Breast epithelium (tissue), 4 donors: ENCODE data around the gene DCHS2. TPM values are rescaled to one million over a fixed set of nuclear protein-coding genes. Genes with fewer than 3 reads are reported as not detected.
A peak's percentile ranks its signal among the peaks of the same experiment; 100 is the strongest.

Source experiments
- DNase-seq, 2 donors: peaks; one replicate each; pipeline ENCODE4 v3.0.0-alpha.2; 2019; ENCODE audit warnings: low spot score in 2 of 2
- H3K27ac ChIP-seq, 2 donors: fragments of 200-600 bp; sonication (generic) in 1 of 2; one replicate each; pipeline ENCODE4 v1.5.1; 2016 to 2019; ENCODE audit warnings: mild to moderate bottlenecking in 1 of 2
- H3K27me3 ChIP-seq, 2 donors: fragments of 200-600 bp; sonication (generic) in 1 of 2; one replicate each; pipeline versions ENCODE4 v1.5.1 to v1.6.0; 2017 to 2019; ENCODE audit warnings: control low read depth in 1 of 2, mild to moderate bottlenecking in 1 of 2
- H3K36me3 ChIP-seq: fragments of 200-600 bp; one replicate; pipeline ENCODE4 v1.5.1; 2019
- H3K4me1 ChIP-seq, 2 donors: fragments of 200-600 bp; sonication (generic); one replicate each; pipeline ENCODE4 v1.5.1; 2016 to 2019; ENCODE audit warnings: control low read depth in 1 of 2
- H3K4me3 ChIP-seq, 3 donors: fragments of 200-600 bp; sonication (generic); 1 replicate in 2 of 3; 2 replicates in 1 of 3; pipeline ENCODE4 v1.5.1; 2016 to 2019; ENCODE audit warnings: mild to moderate bottlenecking in 3 of 3, moderate library complexity in 2 of 3
- H3K9me3 ChIP-seq, 2 donors: fragments of 200-600 bp; sonication (generic) in 1 of 2; one replicate each; pipeline ENCODE4 v1.5.1; 2016 to 2019; ENCODE audit warnings: control low read depth in 1 of 2
- CTCF ChIP-seq, 3 donors: fragments of 450-650 bp; IDR thresholded peaks; one replicate each; pipeline ENCODE4 v1.5.1; 2016 to 2017; ENCODE audit warnings: antibody characterized with exemption in 3 of 3, mild to moderate bottlenecking in 3 of 3, moderate library complexity in 3 of 3
- POLR2A ChIP-seq: fragments of 450-650 bp; IDR thresholded peaks from one replicate; pipeline ENCODE4 v1.6.1; 2016; ENCODE audit warnings: antibody characterized with exemption, mild to moderate bottlenecking, moderate library complexity
- POLR2AphosphoS5 ChIP-seq, 3 donors: sonication (generic); formaldehyde crosslinking; IDR thresholded peaks; one replicate each; pipeline ENCODE4 v1.6.1; 2017; ENCODE audit warnings: antibody characterized with exemption in 3 of 3
- intact Hi-C: fragments of 100-400 bp; cut with DNase I; formaldehyde crosslinking; loops from one replicate; pipeline ENCODE4 v1.15.1; 2023; ENCODE audit warnings: low total_unique reads
- total RNA-seq, 3 donors: library from RNA; depleted of rRNA; stranded (reverse); fragments of >200 nt; gene quantifications; one replicate each; pipeline ENCODE4 v1.1.0, GENCODE V29; 2016

The DCHS2 gene
- total RNA-seq, 3 donors from 2014 or later = 2.8 to 5.2 TPM; not detected in 1

DNA sequence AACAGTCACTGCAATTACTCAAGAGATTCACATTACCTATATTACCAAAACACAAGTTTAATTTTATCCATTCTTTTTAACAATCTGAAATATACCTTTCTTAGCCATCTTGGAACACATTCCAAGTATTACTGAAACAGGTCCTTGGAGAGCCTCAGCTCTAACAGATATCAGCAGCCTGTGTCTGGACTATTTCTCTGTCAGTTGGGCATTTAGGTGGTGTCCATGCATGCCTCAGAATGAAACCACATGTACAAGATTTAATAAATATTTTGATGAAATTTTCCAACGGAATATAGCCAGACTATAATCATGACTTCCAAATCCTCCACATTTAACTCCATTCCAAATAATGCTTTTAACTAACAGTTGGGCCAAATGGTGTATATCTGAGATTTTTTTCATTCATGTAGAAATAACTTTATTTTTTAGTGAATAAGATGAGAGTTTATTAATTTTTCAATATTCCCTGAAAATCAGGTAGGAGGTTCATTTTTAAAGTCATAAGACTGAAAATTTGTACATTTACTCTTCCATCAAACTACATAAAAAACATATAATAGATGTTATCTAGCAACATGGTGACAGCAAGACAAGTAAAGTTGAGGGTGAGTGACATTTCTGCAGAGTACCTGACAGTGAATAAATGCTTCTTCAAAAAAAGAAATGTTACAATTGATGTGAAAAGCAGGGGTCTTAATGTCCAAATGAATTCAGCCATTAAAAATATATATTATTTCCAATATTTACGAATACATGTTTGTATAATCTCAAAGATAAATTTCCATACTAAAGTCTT lies 174.2 kb downstream of the DCHS2 start:
- Histone ChIP-seq H3K27me3 (no peaks in the 10 kb centered on the region), H3K36me3 (no peaks in the 10 kb centered on the region)
- intact Hi-C loops = no loop called here

DNA sequence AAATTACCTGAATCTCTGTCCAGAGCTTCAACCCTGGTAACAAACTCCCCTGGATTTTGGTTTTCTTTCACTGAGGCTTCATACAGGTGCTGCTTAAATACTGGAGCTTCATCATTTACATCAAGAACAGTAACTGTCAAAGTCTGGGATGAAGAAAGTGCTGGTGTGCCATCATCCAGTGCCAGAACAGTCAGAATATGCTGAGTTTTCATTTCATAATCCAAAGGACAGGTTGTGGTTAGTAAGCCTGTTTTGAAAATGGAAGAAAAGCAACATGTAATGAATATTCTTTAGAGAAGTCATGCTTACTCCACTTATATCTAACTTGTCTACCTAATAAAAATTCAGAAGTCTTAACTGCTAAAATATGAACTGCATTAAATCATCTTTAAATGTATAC lies 175.9 kb downstream of the DCHS2 start:
- DNase-seq = no peak
- H3K27ac ChIP-seq = no peak overlapping the region
- H3K9me3 ChIP-seq = peaks cover 5 to 8% of the 10 kb centered on the region in 2 donors
- H3K27me3 ChIP-seq = no peaks in the 10 kb centered on the region
- H3K4me1 ChIP-seq = no peaks in the 10 kb centered on the region
- no peak overlapping the region for H3K4me3 ChIP-seq
- intact Hi-C loops = no loop called here
- TF ChIP-seq POLR2A = no peak
- TF ChIP-seq POLR2AphosphoS5 (IDR thresholded peaks at IDR 0.05) = no peak
- no peak for TF ChIP-seq CTCF (IDR thresholded peaks at IDR 0.05)
- H3K36me3 ChIP-seq = no peaks in the 10 kb centered on the region

More for the DNA sequence above, 174.2 kb downstream of the DCHS2 start:
- TF ChIP-seq CTCF (IDR thresholded peaks at IDR 0.05) (no peak), POLR2A (no peak), POLR2AphosphoS5 (IDR thresholded peaks at IDR 0.05) (no peak)
- no peaks in the 10 kb centered on the region for H3K4me1 ChIP-seq
- peaks cover 5 to 8% of the 10 kb centered on the region in 2 donors for H3K9me3 ChIP-seq
- H3K27ac ChIP-seq = no peak overlapping the region
- H3K4me3 ChIP-seq = no peak overlapping the region
- DNase-seq = no peak

DNA sequence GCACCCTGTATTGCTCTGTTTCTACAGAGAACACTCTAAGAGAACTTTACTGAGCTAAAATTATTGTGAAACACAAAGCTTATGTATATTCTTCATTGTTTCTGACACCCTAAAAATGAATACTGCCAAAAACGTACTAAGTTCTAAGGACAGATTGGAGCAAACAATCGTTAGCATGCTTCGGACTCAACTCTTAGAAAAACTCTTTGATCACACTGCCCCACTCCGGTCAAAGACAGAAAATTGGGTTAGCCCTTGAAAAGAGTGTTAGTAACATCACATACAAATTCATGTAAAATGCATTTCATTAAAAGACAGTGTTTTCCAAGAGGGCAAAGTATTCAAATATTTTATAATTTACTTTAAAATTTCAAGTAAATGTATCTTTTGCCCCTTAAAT lies 177.4 kb downstream of the DCHS2 start:
- Histone ChIP-seq H3K27me3 (no peaks in the 10 kb centered on the region), H3K27ac (no peak overlapping the region), H3K4me3 (no peak overlapping the region), H3K4me1 (no peaks in the 10 kb centered on the region), H3K36me3 (no peaks in the 10 kb centered on the region), H3K9me3 (peaks cover 5 to 7% of the 10 kb centered on the region in 2 donors)
- peak in 1 of 3 donors; percentile 20 for TF ChIP-seq CTCF (IDR thresholded peaks at IDR 0.05)
- TF ChIP-seq POLR2A = no peak
- intact Hi-C loops = no loop called here
- no peak for DNase-seq

DNA sequence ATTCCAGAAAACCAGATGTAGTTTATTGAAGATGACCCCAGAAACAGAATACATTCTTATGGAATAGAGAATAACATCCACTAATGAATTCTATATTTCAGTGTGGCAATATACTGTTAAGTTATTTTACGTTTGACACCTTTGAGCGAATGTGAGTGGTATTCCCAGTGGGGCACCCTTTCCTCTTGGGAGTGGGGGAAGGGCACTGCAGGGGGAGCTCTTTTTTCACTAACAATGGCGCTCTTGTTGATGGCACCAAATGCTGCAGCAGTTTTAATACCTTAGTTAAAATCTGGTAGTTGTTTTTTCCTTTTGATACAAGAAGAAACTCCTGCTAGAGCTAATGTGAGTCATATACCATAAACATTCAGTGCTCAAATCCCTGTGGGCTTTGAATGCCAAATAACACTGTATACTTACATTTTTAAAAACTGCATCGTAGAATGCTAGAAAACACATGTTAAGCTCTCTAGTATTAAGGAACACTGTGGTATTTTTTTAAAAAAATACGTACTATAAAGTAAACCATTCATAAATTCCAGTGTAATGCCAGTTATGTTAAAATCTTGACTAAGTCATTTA lies 178.5 kb downstream of the DCHS2 start:
- Histone ChIP-seq H3K4me1 (no peaks in the 10 kb centered on the region), H3K4me3 (no peak overlapping the region), H3K27me3 (no peaks in the 10 kb centered on the region), H3K27ac (no peak overlapping the region), H3K9me3 (no peaks in the 10 kb centered on the region), H3K36me3 (no peaks in the 10 kb centered on the region)
- TF ChIP-seq POLR2A (no peak), CTCF (IDR thresholded peaks at IDR 0.05) (no peak), POLR2AphosphoS5 (IDR thresholded peaks at IDR 0.05) (no peak)
- DNase-seq = no peak
- intact Hi-C loops = no loop called here

GRCh38 chr4:154312246-154312645 lies 179.4 kb downstream of the DCHS2 start:
- intact Hi-C loops = no loop called here
- TF ChIP-seq CTCF (IDR thresholded peaks at IDR 0.05) (no peak), POLR2A (no peak), POLR2AphosphoS5 (IDR thresholded peaks at IDR 0.05) (no peak)
- Histone ChIP-seq H3K27me3 (no peaks in the 10 kb centered on the region), H3K4me1 (no peaks in the 10 kb centered on the region), H3K4me3 (no peak overlapping the region), H3K27ac (no peak overlapping the region), H3K36me3 (no peaks in the 10 kb centered on the region), H3K9me3 (no peaks in the 10 kb centered on the region)
- no peak for DNase-seq
